ENCODE results near the gene EEF1AKMT3.

Gene EEF1AKMT3

GRCh38 chr12:57783466-57783801, 11.0 kb downstream of the EEF1AKMT3 start:
- no peak for DNase-seq (ENCODE audit: low read depth, low spot score)

GRCh38 chr12:57783861-57784260, 11.4 kb downstream of the EEF1AKMT3 start:
- no peak for DNase-seq (ENCODE audit: low read depth, low spot score)

- DNase-seq (ENCODE audit: low read depth, low spot score), result no peak
Measured at GRCh38 chr12:57793920-57794319, 21.5 kb downstream of the EEF1AKMT3 start.

GRCh38 chr12:57795354-57795753, 22.9 kb downstream of the EEF1AKMT3 start:
- DNase-seq (ENCODE audit: low read depth, low spot score), result no peak

GRCh38 chr12:57796996-57797395, 24.6 kb downstream of the EEF1AKMT3 start:
- DNase-seq (ENCODE audit: low read depth, low spot score), result no peak

- no peak for DNase-seq (ENCODE audit: low read depth, low spot score)
Measured at GRCh38 chr12:57797933-57798332, 25.5 kb downstream of the EEF1AKMT3 start.

GRCh38 chr12:57800965-57801364, 28.6 kb downstream of the EEF1AKMT3 start:
- no peak for DNase-seq (ENCODE audit: low read depth, low spot score)

GRCh38 chr12:57802607-57803006, 30.2 kb downstream of the EEF1AKMT3 start:
- no peak for DNase-seq (ENCODE audit: low read depth, low spot score)

GRCh38 chr12:57803319-57803893, 31.0 kb downstream of the EEF1AKMT3 start:
- peak; percentile 31 for DNase-seq (ENCODE audit: low read depth, low spot score)

- no peak for DNase-seq (ENCODE audit: low read depth, low spot score)
Measured at GRCh38 chr12:57806677-57807076, 34.3 kb downstream of the EEF1AKMT3 start.

GRCh38 chr12:57807285-57807684, 34.9 kb downstream of the EEF1AKMT3 start:
- no peak for DNase-seq (ENCODE audit: low read depth, low spot score)

- no peak for DNase-seq (ENCODE audit: low read depth, low spot score)
Measured at GRCh38 chr12:57808351-57808750, 35.9 kb downstream of the EEF1AKMT3 start.

- DNase-seq (ENCODE audit: low read depth, low spot score), result no peak
Measured at GRCh38 chr12:57809425-57809824, 37.0 kb downstream of the EEF1AKMT3 start.

GRCh38 chr12:57810450-57810849, 38.0 kb downstream of the EEF1AKMT3 start:
- no peak for DNase-seq (ENCODE audit: low read depth, low spot score)

- DNase-seq (ENCODE audit: low read depth, low spot score), result no peak
Measured at GRCh38 chr12:57811028-57811755, 38.8 kb downstream of the EEF1AKMT3 start.

- no peak for DNase-seq (ENCODE audit: low read depth, low spot score)
Measured at GRCh38 chr12:57813111-57813970, 40.9 kb downstream of the EEF1AKMT3 start.

- DNase-seq (ENCODE audit: low read depth, low spot score), result no peak
Measured at GRCh38 chr12:57813971-57814772, 41.8 kb downstream of the EEF1AKMT3 start.

- no peak for DNase-seq (ENCODE audit: low read depth, low spot score)
Measured at GRCh38 chr12:57815177-57816000, 43.0 kb downstream of the EEF1AKMT3 start.

- DNase-seq (ENCODE audit: low read depth, low spot score), result no peak
Measured at GRCh38 chr12:57816001-57816854, 43.8 kb downstream of the EEF1AKMT3 start.

- no peak for DNase-seq (ENCODE audit: low read depth, low spot score)
Measured at GRCh38 chr12:57816855-57817151, 44.4 kb downstream of the EEF1AKMT3 start.

Measured in smooth muscle cell of the brain vasculature (primary cell).